ENCODE results near the gene RASAL2.
"Not testable (repeated sequence)": the region's sequence is repeated elsewhere in the genome, so short reads cannot be mapped to it uniquely, and the experiment has no call there.

RASAL2 gene

GRCh38 chr1:178096421-178096820 is 2.5 kb downstream of the RASAL2 start:
- no peak for FAIRE-seq
- TF ChIP-seq POLR2AphosphoS5 (IDR thresholded peaks at IDR 0.05; ENCODE audit: low read depth, low read length) = no peak
- no peak for TF ChIP-seq TAF1 (IDR thresholded peaks at IDR 0.05; ENCODE audit: borderline replicate concordance, low read depth, low read length)
- TF ChIP-seq POLR2A (IDR thresholded peaks at IDR 0.05; ENCODE audit: low read depth, low read length) = no peak
- no peak for DNase-seq (ENCODE audit: insufficient read length)

GRCh38 chr1:178098262-178098661 is 4.4 kb downstream of the RASAL2 start:
- TF ChIP-seq TAF1 (IDR thresholded peaks at IDR 0.05; ENCODE audit: borderline replicate concordance, low read depth, low read length) (no peak), POLR2A (IDR thresholded peaks at IDR 0.05; ENCODE audit: low read depth, low read length) (no peak), POLR2AphosphoS5 (IDR thresholded peaks at IDR 0.05; ENCODE audit: low read depth, low read length) (no peak)
- DNase-seq (ENCODE audit: insufficient read length) (no peak), FAIRE-seq (no peak)

- FAIRE-seq = no peak
Observed at GRCh38 chr1:178101266-178101630, 7.3 kb downstream of the RASAL2 start.

DNA sequence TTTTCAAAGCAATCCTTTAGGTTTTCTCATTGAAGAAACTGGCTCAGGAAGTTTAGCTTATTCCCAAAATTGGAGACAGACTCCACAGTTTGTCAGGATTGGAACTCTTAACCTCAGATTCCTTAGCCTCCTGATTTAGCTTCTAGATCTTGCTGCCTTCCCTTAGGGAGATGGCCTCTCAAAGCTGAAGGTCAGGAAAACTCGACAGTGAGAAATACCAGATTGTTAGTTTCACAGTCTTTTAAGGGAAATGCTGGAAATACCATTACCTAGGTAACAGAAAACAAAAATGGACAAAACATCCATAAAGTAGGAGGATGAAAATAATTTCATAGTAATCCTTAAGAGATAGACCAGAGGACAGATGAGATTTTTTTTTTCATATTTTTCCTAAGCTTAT is 7.8 kb downstream of the RASAL2 start:
- DNase-seq (ENCODE audit: insufficient read length) (no peak), FAIRE-seq (no peak)
- TF ChIP-seq POLR2A (IDR thresholded peaks at IDR 0.05; ENCODE audit: low read depth, low read length) = no peak

More at GRCh38 chr1:178101266-178101630, 7.3 kb downstream of the RASAL2 start:
- TF ChIP-seq TAF1 (IDR thresholded peaks at IDR 0.05; ENCODE audit: borderline replicate concordance, low read depth, low read length) (no peak), POLR2AphosphoS5 (IDR thresholded peaks at IDR 0.05; ENCODE audit: low read depth, low read length) (no peak), POLR2A (IDR thresholded peaks at IDR 0.05; ENCODE audit: low read depth, low read length) (no peak)
- no peak for DNase-seq (ENCODE audit: insufficient read length)

DNA sequence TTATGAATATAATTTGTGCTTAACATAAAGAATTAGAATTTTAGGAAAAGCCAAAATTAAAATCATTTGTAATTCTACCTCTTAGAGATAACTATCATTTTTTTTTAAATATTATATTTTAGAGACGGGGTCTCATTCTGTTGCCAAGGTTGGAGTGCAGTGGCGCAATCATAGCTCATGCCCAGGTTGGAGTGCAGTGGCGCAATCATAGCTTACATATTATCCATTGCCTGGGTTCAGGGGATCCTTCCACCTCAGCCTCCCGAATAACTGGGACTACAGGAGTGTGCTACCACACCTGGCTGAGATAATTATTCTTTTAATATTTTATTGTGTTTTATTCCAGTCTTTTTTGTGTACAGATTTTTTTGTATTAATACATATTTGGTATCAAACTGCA is 8.3 kb downstream of the RASAL2 start:
- no peak for DNase-seq (ENCODE audit: insufficient read length)
- FAIRE-seq = no peak
- TF ChIP-seq POLR2A (IDR thresholded peaks at IDR 0.05; ENCODE audit: low read depth, low read length) = no peak

- DNase-seq (ENCODE audit: insufficient read length) (no peak), FAIRE-seq (no peak)
- TF ChIP-seq POLR2AphosphoS5 (IDR thresholded peaks at IDR 0.05; ENCODE audit: low read depth, low read length) (no peak), TAF1 (IDR thresholded peaks at IDR 0.05; ENCODE audit: borderline replicate concordance, low read depth, low read length) (no peak), POLR2A (IDR thresholded peaks at IDR 0.05; ENCODE audit: low read depth, low read length) (no peak)
Observed at GRCh38 chr1:178107823-178108222, 13.9 kb downstream of the RASAL2 start.

GRCh38 chr1:178109348-178110143 is 15.6 kb downstream of the RASAL2 start:
- FAIRE-seq (no peak), DNase-seq (ENCODE audit: insufficient read length) (no peak)
- no peak for TF ChIP-seq TAF1 (IDR thresholded peaks at IDR 0.05; ENCODE audit: borderline replicate concordance, low read depth, low read length)
- TF ChIP-seq POLR2A (IDR thresholded peaks at IDR 0.05; ENCODE audit: low read depth, low read length) = no peak
- TF ChIP-seq POLR2AphosphoS5 (IDR thresholded peaks at IDR 0.05; ENCODE audit: low read depth, low read length) = no peak

DNA sequence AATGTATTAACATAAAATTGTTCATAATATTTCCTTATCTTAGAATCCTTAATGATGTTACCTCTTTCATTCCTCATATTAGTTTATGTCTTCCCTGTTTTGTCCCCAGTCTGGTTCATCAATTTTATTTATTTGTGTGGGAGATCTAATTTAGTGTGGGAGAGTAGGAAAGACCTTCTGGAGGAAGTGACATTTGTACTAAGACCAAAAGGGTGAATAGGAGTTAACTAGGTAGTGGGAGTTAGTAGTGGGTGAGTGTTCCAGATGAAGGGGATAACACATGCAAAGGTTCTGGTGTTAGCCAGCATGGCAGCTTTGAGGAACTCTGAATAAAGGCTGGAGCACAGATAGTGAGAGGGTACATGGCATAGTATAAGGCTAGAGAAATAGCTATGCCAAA is 21.4 kb downstream of the RASAL2 start:
- FAIRE-seq = no peak
- no peak for DNase-seq (ENCODE audit: insufficient read length)
- TF ChIP-seq POLR2AphosphoS5 (IDR thresholded peaks at IDR 0.05; ENCODE audit: low read depth, low read length) (no peak), POLR2A (IDR thresholded peaks at IDR 0.05; ENCODE audit: low read depth, low read length) (no peak), TAF1 (IDR thresholded peaks at IDR 0.05; ENCODE audit: borderline replicate concordance, low read depth, low read length) (no peak)

DNA sequence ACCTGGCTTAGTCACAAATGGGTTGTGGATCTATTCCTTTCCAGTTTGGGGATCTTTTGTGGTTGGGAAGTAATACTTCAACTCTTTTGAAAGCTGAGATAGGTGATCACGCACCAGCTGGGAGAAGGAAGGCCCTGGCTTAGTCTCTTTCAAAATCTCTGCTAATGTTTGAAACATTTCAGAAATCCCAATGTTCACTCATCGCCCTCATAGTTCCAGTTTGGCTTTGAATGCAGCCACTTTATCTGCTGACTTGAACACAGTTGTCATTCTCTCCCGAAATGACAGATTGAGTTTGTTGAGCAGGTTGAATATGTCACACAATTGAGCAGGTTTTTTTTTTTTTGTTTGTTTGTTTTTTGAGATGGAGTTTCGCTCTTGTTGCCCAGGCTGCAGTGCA is 24.6 kb downstream of the RASAL2 start:
- FAIRE-seq (no peak), DNase-seq (ENCODE audit: insufficient read length) (no peak)
- TF ChIP-seq POLR2A (IDR thresholded peaks at IDR 0.05; ENCODE audit: low read depth, low read length) = no peak
- TF ChIP-seq POLR2AphosphoS5 (IDR thresholded peaks at IDR 0.05; ENCODE audit: low read depth, low read length) = no peak
- no peak for TF ChIP-seq TAF1 (IDR thresholded peaks at IDR 0.05; ENCODE audit: borderline replicate concordance, low read depth, low read length)

GRCh38 chr1:178119628-178120027 is 25.7 kb downstream of the RASAL2 start:
- DNase-seq (ENCODE audit: insufficient read length) (no peak), FAIRE-seq (no peak)
- TF ChIP-seq TAF1 (IDR thresholded peaks at IDR 0.05; ENCODE audit: borderline replicate concordance, low read depth, low read length) = no peak
- no peak for TF ChIP-seq POLR2AphosphoS5 (IDR thresholded peaks at IDR 0.05; ENCODE audit: low read depth, low read length)
- TF ChIP-seq POLR2A (IDR thresholded peaks at IDR 0.05; ENCODE audit: low read depth, low read length) = no peak

- no peak for FAIRE-seq
- no peak for TF ChIP-seq TAF1 (IDR thresholded peaks at IDR 0.05; ENCODE audit: borderline replicate concordance, low read depth, low read length)
- no peak for TF ChIP-seq POLR2AphosphoS5 (IDR thresholded peaks at IDR 0.05; ENCODE audit: low read depth, low read length)
- TF ChIP-seq POLR2A (IDR thresholded peaks at IDR 0.05; ENCODE audit: low read depth, low read length) = no peak
- no peak for DNase-seq (ENCODE audit: insufficient read length)
Observed at GRCh38 chr1:178120088-178120487, 26.2 kb downstream of the RASAL2 start.

GRCh38 chr1:178120520-178121052 is 26.7 kb downstream of the RASAL2 start:
- FAIRE-seq = not testable (repeated sequence)

DNA sequence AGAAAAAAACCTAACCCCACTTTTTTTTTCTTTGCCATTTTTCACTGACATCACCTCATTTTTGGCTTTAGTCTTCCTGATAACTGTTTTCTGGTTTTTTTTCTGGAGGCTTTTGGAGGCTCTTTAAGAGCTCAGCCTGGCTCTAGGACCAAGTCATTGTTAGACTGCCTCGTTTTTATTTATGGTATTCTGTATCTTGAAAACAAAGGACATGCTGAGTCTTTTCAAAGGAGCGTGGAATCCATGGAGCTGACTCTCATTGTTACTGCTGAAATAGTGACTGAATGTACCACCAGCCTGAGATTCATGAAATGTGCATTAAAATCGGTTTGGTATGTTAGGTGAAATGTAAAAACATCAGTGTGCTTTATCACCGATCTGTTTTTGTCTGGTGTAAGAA is 28.0 kb downstream of the RASAL2 start:
- FAIRE-seq = no peak
- no peak for DNase-seq (ENCODE audit: insufficient read length)
- TF ChIP-seq POLR2AphosphoS5 (IDR thresholded peaks at IDR 0.05; ENCODE audit: low read depth, low read length) = no peak
- no peak for TF ChIP-seq POLR2A (IDR thresholded peaks at IDR 0.05; ENCODE audit: low read depth, low read length)
- TF ChIP-seq TAF1 (IDR thresholded peaks at IDR 0.05; ENCODE audit: borderline replicate concordance, low read depth, low read length) = no peak

More at GRCh38 chr1:178120520-178121052, 26.7 kb downstream of the RASAL2 start:
- not testable (repeated sequence) for DNase-seq (ENCODE audit: insufficient read length)

All from GM12892 (cell line).